Measurements from ENCODE around the gene SUB1.
A peak's percentile ranks its signal among the peaks of the same experiment; 100 is the strongest.
"Not testable (repeated sequence)": the region's sequence is repeated elsewhere in the genome, so short reads cannot be mapped to it uniquely, and the experiment has no call there.

Gene SUB1

DNA sequence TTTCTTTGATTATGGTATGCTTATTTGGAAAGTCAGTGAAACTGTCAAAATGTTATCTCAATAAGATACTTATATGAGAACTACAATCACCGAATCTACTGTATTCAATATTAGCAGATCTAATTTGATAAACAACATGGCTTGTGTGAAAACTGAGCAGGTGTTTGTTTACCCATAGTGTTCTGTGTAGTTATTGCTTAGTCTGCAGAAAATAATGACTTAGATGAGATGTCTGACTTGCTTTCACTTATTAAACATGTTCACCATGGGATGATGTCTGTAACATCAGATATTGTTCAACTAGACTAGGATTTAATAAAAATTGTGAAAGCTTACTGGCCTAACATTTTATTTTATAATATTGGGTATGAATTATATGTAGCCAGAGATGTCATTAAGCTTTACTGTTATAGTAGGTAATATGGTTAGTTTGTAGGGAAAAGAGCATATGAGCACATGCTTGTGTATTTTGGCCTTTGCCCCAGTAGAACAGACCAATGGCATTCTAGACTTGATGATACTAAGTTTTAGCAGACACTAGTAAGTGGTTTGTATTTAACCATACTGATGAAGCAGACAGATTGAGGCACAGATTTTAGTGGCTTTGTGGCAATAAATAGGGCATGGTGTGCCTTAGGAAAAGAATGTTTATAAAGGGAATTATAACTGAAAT is 16.4 kb downstream of the SUB1 start:
- no peak for DNase-seq

DNA sequence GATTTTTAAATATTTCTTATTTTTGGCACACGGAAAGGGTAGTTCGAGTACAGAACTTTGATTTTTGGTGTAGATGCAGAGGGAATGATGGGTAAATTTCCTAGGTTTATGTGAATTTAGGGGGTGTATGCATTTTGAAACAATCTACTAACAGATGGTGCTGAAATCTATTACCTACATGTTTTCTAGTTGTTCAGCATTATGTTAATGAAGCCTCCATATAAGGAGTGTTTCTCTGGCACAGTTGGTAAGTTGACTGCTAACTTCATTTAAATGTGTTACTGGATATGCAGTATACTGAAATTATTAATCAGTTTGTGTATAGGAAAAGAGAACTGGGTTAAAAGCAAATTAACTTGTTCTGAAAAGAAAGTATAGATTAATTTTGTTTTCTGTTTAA is 17.5 kb downstream of the SUB1 start:
- DNase-seq, result no peak

DNA sequence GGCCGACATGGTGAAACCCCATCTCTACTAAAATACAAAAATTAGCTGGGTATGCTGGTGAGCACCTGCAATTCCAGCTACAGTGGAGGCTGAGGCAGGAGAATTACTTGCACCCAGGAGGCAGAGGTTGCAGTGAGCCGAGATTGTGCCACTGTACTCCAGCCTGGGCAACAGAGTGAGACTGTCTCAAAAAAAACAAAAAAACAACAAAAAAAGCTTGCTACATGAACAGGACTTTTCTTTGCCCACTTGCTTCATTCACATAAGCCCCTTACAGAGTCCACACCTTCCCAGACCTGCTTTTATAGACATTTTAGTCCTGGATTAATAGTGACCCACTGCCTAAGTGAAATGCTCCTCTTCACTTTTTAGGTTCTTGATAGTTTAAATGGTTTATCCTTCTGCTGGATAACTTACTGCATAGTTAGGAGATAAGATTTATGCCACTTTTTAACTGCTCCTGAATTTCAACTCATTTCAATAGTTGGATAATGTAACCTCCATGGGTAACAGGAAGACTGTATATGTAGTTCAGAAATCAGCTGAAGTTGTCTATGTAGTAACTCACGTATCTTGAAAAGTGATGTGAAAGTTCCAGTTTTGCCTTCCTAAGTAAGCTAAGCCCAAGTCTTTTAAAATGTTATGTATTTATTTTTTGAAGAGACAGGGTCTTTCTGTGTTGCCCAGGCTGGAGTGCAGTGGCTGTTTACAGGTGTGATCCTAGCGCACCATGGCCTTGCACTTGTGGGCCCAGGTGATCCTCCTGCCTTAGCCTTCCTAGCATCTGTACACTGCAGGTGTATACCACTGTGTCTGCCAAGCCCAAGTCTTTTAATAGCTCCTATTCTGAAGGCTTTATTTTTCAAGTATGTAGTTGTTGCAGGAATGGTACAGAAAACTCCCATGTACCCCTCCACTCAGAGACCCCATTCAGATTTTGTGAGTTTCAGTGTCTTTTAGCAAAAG is 19.7 kb downstream of the SUB1 start:
- no peak for DNase-seq

DNA sequence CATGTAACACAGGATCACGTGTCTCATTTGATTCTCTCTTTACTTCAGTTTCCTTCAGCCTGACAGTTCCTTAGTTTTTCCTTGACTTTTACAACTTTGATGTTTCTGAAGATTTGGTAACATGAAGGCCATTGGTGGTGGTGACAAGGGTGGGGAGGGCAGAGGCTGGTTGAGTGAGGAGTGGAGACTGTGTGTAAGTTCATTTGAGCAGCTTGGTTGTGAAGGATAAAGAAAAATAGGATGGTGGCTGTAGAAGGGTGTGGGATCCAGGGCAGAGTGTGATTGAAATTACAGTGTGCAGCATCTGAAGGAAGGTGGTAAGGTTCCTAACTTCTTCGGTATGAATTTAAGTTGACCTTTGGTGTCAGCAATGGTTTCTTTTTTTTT is 20.4 kb downstream of the SUB1 start:
- DNase-seq, result no peak

DNA sequence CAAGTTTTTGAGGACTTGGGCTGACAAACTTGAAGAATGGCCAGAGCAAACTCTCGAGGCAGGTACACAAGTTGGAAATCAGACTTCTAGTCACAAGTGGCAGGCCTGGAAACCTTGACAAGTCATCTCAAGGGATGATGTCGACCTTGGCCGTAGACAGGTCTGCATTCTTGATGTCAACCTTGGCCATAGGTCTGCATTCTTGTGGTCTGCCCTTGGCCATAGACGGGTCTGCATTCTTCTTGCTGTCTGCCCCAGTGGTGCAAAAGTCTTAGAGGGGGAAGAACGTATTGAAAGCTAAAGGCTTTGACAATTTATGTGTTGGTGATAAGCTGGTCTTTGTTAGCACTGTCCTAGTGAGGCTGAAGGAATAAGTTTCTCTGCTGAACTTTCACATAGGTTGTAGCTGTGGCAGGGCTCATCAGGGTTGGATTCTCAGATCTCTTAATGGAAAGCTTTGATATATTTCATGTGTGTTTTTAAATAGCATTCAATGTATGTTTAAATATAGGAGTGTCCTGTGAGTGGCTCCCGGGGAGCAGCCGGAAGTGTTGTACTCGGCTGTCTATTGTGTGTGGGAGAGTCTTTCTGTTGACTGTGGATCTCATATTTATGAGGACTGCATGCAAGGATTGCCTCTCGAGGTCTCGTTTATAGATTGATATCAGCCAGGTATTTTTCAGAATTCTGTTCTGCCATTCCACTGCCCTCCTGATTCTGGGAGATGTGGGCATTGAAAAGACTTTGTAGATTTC is 27.0 kb downstream of the SUB1 start:
- DNase-seq, result peak; percentile 6

DNA sequence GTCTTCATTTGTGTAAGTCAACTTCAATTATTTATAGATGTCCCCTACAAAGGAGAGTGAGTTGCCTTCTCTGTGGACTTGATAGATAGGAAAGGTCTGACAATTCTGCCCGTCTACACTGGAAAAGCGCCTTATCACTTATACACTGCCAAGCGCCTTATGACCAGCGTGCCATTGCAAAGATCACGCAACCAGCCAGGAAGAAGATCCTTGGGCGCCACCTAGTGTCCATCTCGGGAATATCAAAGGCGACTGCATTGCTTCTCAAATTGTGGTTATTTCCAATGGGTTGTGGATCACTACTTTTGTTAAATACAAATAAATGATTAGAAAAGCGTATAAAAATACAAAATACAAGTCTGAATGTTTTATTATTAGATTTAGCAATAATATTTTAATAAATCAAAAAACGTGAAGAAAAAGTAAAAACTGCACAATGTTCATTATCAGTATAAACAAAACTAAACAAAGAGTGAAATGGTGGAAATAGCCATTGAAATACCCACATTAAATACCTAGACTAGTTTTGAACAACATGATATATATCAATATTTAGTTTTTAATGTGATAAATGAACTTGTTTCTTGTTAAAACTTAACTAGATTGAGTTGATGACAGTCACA is 27.8 kb downstream of the SUB1 start:
- peak; percentile 69 for DNase-seq

DNA sequence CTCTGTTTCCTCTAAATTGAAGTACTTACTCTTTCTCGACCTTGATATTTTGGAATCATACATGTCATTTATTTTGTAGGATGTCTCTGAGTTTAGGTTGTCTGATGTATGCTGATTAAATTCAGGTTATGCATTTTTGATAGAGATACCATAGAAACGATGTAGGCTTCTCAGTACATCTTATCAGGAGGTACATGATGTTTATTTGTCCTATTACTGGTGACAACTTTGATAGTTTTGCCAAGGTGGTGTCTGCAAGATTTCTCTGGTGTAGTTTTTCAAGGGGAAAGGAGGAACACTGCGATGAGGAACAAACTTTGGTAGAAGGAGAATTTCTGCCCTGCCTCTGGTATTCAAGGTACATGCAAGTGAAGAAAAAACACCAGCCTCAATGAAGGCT is 29.9 kb downstream of the SUB1 start:
- no peak for DNase-seq

DNA sequence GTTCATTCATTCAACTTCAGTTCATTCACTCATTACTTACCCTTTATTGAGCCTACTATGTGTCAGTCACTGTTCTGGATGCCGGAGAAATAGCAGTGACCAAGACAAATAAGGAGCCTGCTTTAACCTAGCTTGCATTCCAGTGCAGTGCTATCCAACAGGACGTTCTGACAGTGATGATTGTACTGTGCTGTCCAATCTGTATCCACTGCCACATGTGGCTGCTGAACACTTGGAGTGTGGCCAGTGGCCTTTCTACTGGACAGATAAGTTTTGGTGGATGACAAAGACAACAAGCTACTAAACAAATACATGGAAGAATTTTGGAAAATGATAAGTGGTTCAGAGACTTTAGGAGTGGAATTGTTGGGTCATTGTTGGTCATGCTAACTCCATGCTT is 33.6 kb downstream of the SUB1 start:
- no peak for DNase-seq

DNA sequence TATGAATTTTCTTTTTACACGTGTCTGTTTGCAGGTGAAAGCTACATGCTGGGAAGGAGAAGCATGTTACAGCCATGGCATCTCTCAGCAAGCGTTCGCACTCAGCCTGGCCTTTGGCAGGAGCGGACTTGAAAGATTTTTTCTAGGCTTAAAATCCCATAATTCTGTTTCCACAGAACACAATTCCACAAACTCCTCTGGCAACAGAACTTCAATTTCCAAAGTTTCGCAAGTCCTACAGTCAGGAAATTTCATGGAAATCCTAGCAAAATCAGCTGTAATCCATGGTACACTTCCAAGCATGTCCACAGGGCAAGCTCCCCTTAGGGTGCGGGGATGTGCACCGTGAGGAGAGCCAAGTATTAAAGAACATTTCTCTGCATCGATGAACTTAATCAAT is 35.9 kb downstream of the SUB1 start:
- DNase-seq, result no peak

DNA sequence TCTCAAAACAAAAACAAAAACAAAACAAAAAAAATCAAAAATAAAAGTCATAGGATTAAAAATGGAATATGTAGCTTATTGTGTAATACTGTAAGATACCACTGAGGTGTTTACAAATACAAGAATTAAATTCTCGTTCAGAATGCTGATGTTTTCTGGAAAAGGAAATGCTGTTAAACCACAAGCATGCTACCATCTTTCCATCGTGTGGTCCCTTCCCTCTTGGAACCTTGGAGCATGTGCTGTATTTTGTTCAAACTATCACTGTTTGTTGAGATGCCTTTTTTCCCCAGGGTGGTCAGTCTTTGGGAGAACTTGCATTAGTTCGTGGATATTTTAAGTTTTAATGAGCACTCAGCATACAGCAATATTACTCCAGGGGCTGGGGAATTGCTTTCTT is 39.7 kb downstream of the SUB1 start:
- DNase-seq, result no peak

DNA sequence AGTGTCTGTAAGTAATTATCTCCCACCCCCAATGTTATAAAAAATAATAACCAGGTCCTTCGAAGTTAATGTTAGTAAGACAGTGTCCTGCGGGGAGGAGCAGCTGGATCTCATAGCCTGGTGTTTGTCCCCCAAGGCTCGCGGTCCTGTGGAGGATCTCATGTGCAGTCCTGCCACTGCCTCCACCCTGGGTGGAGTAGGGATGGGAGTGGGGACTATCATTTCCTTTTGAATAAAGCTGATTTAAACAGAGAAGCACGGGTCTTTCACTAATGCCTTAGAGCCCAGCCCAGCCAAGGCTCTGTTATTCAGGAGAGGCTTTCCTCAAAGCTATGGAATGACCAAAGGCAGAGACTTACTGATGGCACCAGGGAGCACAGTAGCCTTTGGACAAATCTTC is 40.2 kb downstream of the SUB1 start:
- no peak for DNase-seq

DNA sequence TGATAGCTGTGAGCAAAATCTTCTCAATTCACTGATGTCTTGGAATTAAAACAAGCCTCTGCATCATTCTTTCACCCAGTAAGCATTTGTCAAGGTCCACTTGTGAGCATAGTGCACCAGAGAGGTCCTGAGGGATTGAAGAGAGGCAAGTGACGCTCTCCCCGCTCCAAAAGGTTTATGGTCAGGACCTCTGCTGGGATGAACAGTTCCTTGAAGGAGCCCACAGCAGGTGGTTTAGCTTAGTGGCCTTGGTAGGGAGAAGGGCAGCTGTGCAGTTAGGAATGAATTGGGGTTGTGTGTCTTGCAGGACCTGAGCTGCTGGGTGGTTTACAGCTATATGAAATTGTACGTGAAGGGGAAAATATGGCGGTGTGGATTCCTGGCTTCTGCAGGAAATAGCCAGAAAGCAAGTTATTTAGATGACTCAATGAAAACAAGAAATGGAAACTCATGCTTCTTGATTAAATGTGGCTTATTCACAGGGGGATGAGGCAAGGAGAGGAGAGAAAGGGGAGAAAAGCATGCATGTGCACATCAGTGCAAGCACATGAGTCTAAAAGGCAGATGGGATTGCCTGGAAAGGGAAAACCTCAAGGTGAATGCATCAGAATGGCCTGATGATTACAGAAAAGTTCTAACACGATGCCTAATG is 42.0 kb downstream of the SUB1 start:
- DNase-seq, result no peak

DNA sequence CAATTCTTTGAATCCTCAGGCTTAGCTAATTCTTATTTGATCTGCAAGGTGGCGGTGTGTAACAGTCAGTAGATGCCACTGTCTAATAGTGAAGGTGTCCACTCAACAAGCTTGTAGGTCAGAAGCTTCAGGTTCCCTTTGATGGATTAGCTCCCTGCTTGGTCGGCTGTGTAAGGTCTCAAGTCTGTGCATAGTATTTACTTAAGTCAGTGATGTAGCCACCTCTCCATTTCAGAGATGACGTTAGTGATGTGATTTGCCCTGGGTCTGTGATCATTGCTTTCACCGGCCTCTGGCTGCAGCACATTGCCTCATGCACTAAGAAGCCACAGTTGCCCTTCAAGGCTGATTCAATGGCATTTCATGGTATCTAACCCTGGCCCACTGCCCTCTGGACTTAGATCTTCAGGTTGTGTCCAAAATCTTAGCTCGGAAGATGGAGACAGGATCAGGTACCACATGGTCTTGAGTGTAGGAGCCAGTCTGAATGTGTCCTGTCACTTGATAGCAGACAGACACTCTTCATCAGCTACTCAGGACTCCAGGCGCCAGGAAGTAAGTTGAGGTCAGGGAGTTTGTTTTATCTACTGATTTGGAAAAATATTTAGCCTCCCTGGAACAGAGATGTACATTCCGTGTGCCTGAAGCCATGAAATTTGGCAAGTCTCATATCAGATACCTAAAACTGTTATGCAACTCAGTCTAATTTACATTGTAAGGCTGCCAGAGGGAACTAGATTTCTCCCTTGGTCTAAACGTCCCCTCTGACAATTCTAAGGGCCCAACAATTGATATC is 42.9 kb downstream of the SUB1 start:
- no peak for DNase-seq

DNA sequence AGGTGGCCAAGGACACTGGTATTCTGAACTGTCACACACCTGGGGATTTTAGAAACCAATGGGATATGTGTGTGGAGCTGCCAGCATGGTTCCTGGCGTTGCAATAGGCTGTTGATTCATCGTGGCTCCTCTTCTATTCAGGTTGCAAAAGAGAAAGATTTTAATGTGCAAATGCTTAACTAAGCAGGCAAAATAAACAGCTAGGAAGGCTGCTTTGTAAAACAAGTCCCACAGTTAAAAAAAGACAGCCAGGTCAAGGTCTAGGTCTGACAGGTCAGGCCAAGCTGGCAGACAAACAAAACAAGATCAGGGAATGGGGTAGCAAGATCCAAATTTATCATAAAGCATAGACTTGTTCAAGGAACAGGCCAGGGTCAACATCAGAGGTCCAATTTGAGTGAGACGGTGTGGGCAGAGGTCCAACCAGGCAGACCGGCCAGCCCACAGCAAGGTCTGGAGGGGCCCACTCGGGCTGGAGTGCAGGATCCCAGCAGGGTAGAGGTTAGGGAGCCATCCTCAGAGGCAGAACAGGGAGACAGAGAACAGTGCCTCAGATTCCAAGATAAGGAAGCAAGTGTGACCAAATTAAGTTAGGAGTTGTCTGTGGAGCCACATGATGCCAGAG is 45.6 kb downstream of the SUB1 start:
- DNase-seq, result no peak

DNA sequence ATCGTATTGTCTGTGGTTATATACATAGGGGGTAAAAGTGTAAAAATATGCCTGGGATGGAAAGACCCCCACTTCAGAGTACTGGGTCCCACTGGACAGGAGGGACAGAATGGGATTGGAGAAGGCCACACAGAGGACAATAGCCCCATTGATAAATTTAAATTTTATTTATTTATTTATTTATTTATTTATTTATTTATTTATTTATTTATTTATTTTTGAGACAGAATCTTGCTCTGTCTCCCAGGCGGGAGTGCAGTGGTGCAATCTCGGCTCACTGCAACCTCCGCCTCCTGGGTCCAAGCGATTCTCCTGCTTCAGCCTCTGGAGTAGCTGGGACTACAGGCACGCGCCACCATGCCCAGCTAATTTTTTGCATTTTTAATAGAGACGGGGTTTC is 47.7 kb downstream of the SUB1 start:
- DNase-seq, result not testable (repeated sequence)

DNA sequence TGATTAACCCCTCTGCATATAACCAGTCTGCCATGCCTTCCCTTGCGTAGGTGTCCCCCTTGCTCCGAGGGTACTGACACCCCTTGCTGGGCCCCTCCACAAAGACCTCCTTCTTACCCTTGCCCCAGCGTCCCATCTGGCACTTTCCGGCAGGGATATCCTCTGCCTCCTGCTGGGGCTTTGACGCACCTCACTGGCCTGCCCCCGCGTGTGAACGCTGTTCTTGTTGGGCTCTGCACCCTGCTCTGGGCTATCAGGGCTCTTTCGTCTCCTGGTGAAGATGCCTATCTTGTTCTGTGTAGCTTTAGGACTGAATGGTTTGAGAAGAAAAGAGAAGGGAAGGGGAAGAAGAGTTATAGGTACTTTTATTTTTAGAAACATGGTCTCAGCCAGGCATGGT is 53.0 kb downstream of the SUB1 start:
- no peak for DNase-seq

DNA sequence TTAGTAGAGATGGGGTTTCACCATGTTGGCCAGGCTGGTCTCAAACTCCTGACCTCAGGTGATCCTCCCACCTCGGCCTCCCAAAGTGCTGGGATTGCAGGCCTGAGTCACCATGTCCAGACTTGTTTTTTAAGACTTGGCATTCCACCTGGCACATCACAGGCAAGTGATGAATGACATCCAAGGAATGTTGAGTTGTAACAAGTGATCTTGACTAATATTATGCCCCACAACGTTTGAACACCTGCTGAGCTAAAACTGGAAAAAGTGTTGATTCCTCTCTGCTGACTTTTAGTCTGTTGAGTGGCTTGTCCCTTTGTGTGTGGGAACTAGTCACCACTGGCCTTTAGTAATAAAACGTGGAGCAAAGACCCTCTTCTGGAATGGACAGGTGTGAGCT is 54.6 kb downstream of the SUB1 start:
- no peak for DNase-seq

DNA sequence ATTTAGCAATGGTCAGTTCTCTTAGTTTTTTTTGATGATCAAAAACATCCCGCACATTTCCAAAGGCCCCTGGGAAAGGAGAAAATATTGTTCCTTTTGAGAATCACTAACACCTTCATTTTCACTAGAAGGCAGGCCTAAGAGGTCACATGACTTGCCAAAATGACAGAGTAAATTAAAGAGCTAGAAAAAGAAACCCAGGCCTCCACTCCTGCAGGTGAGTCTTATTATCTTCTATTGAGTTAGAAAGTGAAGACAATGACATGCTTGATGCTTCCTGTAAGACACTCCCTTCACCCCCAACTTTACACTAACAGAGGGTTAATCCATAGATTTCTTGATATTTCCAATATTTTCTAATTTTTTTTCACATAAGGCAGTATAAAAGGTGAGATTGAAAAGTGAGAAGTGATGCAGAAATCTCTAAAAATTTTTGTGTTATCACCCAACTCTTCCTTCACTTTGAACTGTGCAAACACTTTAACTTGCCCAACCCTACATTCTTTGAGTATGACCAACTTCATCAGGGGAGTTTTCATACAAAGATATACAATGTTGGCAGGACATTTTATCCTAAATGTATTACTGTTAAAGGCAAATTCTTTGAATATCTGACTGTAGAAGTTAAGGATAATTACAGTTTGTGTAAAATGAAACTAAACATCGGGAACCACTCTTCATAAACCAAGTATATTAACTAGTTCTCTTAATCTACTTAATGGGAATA is 57.1 kb downstream of the SUB1 start:
- DNase-seq, result no peak

DNA sequence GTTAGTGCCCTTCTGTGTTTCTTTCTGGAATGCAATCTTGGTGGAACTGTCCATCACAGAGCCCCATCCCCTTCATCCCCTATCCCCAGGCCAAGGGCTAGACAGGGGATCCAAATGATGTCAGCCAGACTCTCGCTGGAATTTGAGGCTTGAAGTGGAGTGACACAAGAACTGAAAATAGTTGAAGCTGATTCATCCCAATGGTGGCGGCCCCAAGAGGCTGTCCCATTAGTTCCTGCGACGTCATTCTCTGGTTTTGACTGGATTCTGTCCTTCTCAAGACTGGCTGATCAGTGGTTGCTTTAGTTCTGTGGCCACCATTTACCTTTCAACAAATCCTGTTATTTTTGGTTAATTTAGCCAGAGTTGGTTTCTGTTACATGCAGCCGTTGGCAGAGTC is 59.9 kb downstream of the SUB1 start:
- no peak for DNase-seq

Data from NCI-H1105 treated with DMSO at 0.1 percent for 48 hours (cell line).